ENCODE results near the gene SLC9A5. TPM values are rescaled to one million over a fixed set of nuclear protein-coding genes. Genes with fewer than 3 reads are reported as not detected.

The SLC9A5 gene
- total and polyA plus RNA-seq, 2 experiments from 2014 or later, result 4.5 to 5.4 TPM

- H3K4me3 ChIP-seq, result peak overlapping the region; percentile 60
- Mint-ChIP-seq H3K27ac (no peak overlapping the region), H3K4me3 (peak overlapping the region; percentile 80), H3K27me3 (ENCODE audit: insufficient read depth, low read depth, poor library complexity) (peaks cover 6% of the 10 kb centered on the region), H3K9me3 (no peaks in the 10 kb centered on the region), H3K36me3 (ENCODE audit: low read depth) (peaks cover 5% of the 10 kb centered on the region; the same call in 2 of the 3 replicates), H3K4me1 (peaks cover 2% of the 10 kb centered on the region; the same call in 2 of the 3 replicates)
- H3K27me3 ChIP-seq (ENCODE audit: insufficient read depth), result peaks cover 13% of the 10 kb centered on the region
- H2AFZ ChIP-seq, result peak overlapping the region; percentile 85
- peaks cover 5% of the 10 kb centered on the region; the same call in 1 of the 2 replicates for H3K4me1 ChIP-seq (ENCODE audit: insufficient read depth)
- H3K79me2 ChIP-seq (replicated peaks; ENCODE audit: insufficient read depth), result no peaks in the 10 kb centered on the region
- no peak overlapping the region for H3K27ac ChIP-seq (ENCODE audit: low read depth)
- DNase-seq (ENCODE audit: low spot score) (peak; percentile 26), ATAC-seq (peak; percentile 78)
- H3K36me3 ChIP-seq (ENCODE audit: insufficient read depth), result no peaks in the 10 kb centered on the region
- peak overlapping the region; percentile 87 for H3K4me2 ChIP-seq
- H3K9me2 ChIP-seq (ENCODE audit: insufficient read depth), result no peaks in the 10 kb centered on the region
- TF ChIP-seq CTCF (conservative IDR thresholded peaks at IDR 0.05; ENCODE audit: low read depth in 2 of 2) (peak; percentile 67 to 78), REST (IDR thresholded peaks at IDR 0.05; ENCODE audit: unreplicated experiment) (no peak)
- no peaks in the 10 kb centered on the region for H4K20me1 ChIP-seq (replicated peaks; ENCODE audit: insufficient read depth)
- no peaks in the 10 kb centered on the region for H3F3A ChIP-seq (replicated peaks; ENCODE audit: low read depth)
These were observed 30.1 kb downstream of the SLC9A5 start for GRCh38 chr16:67278773-67279295.

GRCh38 chr16:67279296-67280089 is 30.7 kb downstream of the SLC9A5 start, which contains the start of gene PLEKHG4:
TSS of gene PLEKHG4 (plus strand) at chr16:67279532. CDS start at chr16:67280045, 513 bp downstream.
- H3K27me3 ChIP-seq (ENCODE audit: insufficient read depth), result peaks cover 13% of the 10 kb centered on the region
- H3K4me1 Mint-ChIP-seq, result peaks cover 2% of the 10 kb centered on the region; the same call in 2 of the 3 replicates
- no peaks in the 10 kb centered on the region for H3K9me3 Mint-ChIP-seq
- peaks cover 6% of the 10 kb centered on the region for H3K27me3 Mint-ChIP-seq (ENCODE audit: insufficient read depth, low read depth, poor library complexity)
- H3K36me3 Mint-ChIP-seq (ENCODE audit: low read depth), result peaks cover 5% of the 10 kb centered on the region; the same call in 2 of the 3 replicates
- peak within 1 kb of the TSS; percentile 80 for H3K4me3 Mint-ChIP-seq
- H3F3A ChIP-seq (replicated peaks; ENCODE audit: low read depth), result no peaks in the 10 kb centered on the region
- H3K79me2 ChIP-seq (replicated peaks; ENCODE audit: insufficient read depth), result no peaks in the 10 kb centered on the region
- H3K9me2 ChIP-seq (ENCODE audit: insufficient read depth), result no peaks in the 10 kb centered on the region
- no peak within 1 kb of the TSS for H3K27ac Mint-ChIP-seq
- peak; percentile 62; the same call in 1 of the 2 replicates for TF ChIP-seq CREB1 (CRISPR knock-in tag; IDR thresholded peaks at IDR 0.05; ENCODE audit: low read depth)
- no peak for TF ChIP-seq STAT1 (IDR thresholded peaks at IDR 0.05; ENCODE audit: unreplicated experiment)
- TF ChIP-seq POLR2AphosphoS5 (IDR thresholded peaks at IDR 0.05; ENCODE audit: low read depth), result peak; percentile 60; the same call in 1 of the 2 replicates
- peak; percentile 40 to 79; a peak in 3 of 4 replicates for TF ChIP-seq CTCF (conservative IDR thresholded peaks at IDR 0.05; ENCODE audit: low read depth in 2 of 2)
- TF ChIP-seq ZNF114 (CRISPR knock-in tag; IDR thresholded peaks at IDR 0.05), result 0 out of 2 replicates have a peak, but pooled peaks have one; percentile 17
- H4K20me1 ChIP-seq (replicated peaks; ENCODE audit: insufficient read depth), result no peaks in the 10 kb centered on the region
- peak within 1 kb of the TSS; percentile 85 for H2AFZ ChIP-seq
- DNase-seq (ENCODE audit: low spot score) (peak; percentile 86), ATAC-seq (peak; percentile 93)
- H3K36me3 ChIP-seq (ENCODE audit: insufficient read depth), result no peaks in the 10 kb centered on the region
- peak within 1 kb of the TSS; percentile 60 for H3K4me3 ChIP-seq
- H3K27ac ChIP-seq (ENCODE audit: low read depth), result no peak within 1 kb of the TSS
- H3K4me2 ChIP-seq, result peak within 1 kb of the TSS; percentile 87
- peaks cover 5% of the 10 kb centered on the region; the same call in 1 of the 2 replicates for H3K4me1 ChIP-seq (ENCODE audit: insufficient read depth)
